ENCODE results near the gene PTPRD. TPM values are rescaled to one million over a fixed set of nuclear protein-coding genes. Genes with fewer than 3 reads are reported as not detected.
"Not testable (repeated sequence)": the region's sequence is repeated elsewhere in the genome, so short reads cannot be mapped to it uniquely, and the experiment has no call there.

PTPRD gene
- total RNA-seq, 1 experiment from 2014 or later: 69.6 TPM

GRCh38 chr9:8924562-8924961 is 1688.2 kb downstream of the PTPRD start (continued):
- TF ChIP-seq ATF1 (CRISPR knock-in tag; IDR thresholded peaks at IDR 0.05) (no peak), NFATC4 (CRISPR knock-in tag; IDR thresholded peaks at IDR 0.05) (no peak), ZMAT4 (CRISPR knock-in tag; IDR thresholded peaks at IDR 0.05) (no peak), ZSCAN18 (CRISPR knock-in tag; IDR thresholded peaks at IDR 0.05) (no peak)

GRCh38 chr9:8920478-8921183 is 1692.2 kb downstream of the PTPRD start:
- H3K9me3 Mint-ChIP-seq, H3K27ac Mint-ChIP-seq, CTCF ChIA-PET: not testable (repeated sequence)

GRCh38 chr9:8917956-8918739 is 1694.7 kb downstream of the PTPRD start:
- Mint-ChIP-seq H3K36me3 (no peaks in the 10 kb centered on the region), H3K9me3 (no peaks in the 10 kb centered on the region), H3K4me3 (no peak overlapping the region), H3K27me3 (ENCODE audit: low read depth) (no peaks in the 10 kb centered on the region), H3K27ac (0 out of 2 replicates have a peak overlapping the region, but pooled peaks have one; percentile 75), H3K4me1 (no peaks in the 10 kb centered on the region)
- no peak for TF ChIP-seq ELF4 (CRISPR knock-in tag; IDR thresholded peaks at IDR 0.05; ENCODE audit: low read depth)
- no peak for TF ChIP-seq USF1 (CRISPR knock-in tag; IDR thresholded peaks at IDR 0.05)
- no peak for TF ChIP-seq STAT6 (CRISPR knock-in tag; conservative IDR thresholded peaks at IDR 0.05; ENCODE audit: low read depth)
- no peak for TF ChIP-seq NFYB (CRISPR knock-in tag; conservative IDR thresholded peaks at IDR 0.05; ENCODE audit: low read depth)
- no peak for TF ChIP-seq E2F4 (CRISPR knock-in tag; IDR thresholded peaks at IDR 0.05; ENCODE audit: borderline replicate concordance, low read depth)
- TF ChIP-seq ZNF281 (CRISPR knock-in tag; IDR thresholded peaks at IDR 0.05): no peak
- CTCF ChIA-PET: no interaction called here
- POLR2A ChIA-PET: no interaction called here
- DNase-seq (ENCODE audit: low spot score) (no peak), ATAC-seq (no peak)

More at GRCh38 chr9:8920478-8921183, 1692.2 kb downstream of the PTPRD start:
- DNase-seq (ENCODE audit: low spot score); H3K36me3 Mint-ChIP-seq; H3K27me3 Mint-ChIP-seq (ENCODE audit: low read depth); POLR2A ChIA-PET; H3K4me1 Mint-ChIP-seq; ATAC-seq; H3K4me3 Mint-ChIP-seq: not testable (repeated sequence)
